ENCODE measurements around the gene PCDHA8. TPM values are rescaled to one million over a fixed set of nuclear protein-coding genes. Genes with fewer than 3 reads are reported as not detected.
"Not testable (repeated sequence)": the region's sequence is repeated elsewhere in the genome, so short reads cannot be mapped to it uniquely, and the experiment has no call there.

PCDHA8 gene
- total and polyA plus RNA-seq, 2 donors from 2014 or later = 0.82 TPM; not detected in 1

DNA sequence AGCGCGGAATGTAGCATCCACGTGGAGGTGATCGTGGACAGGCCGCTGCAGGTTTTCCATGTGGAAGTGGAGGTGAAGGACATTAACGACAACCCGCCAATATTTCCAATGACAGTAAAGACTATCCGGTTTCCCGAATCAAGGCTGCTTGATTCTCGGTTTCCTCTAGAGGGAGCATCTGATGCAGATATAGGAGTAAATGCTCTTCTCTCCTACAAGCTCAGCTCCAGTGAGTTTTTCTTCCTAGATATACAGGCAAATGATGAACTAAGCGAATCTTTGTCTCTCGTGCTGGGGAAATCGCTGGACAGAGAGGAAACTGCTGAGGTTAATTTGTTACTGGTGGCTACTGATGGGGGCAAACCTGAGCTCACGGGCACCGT, 45.7 kb upstream of the PCDHA8 start:
- no peak for FAIRE-seq
- peaks cover 0 to 18% (median 10%) of the 10 kb centered on the region in 3 donors for H3K9me3 ChIP-seq (ENCODE audit: control insufficient read depth in 2 of 3, insufficient read depth in 1 of 3, low read length in 3 of 3)
- H3K27ac ChIP-seq (ENCODE audit: low read depth in 2 of 2, low read length in 2 of 2) = no peak overlapping the region
- no peaks in the 10 kb centered on the region for H3K27me3 ChIP-seq (ENCODE audit: control insufficient read depth, insufficient read depth, low read length)
- DNase-seq = no peak
- TF ChIP-seq, protein P1, sequence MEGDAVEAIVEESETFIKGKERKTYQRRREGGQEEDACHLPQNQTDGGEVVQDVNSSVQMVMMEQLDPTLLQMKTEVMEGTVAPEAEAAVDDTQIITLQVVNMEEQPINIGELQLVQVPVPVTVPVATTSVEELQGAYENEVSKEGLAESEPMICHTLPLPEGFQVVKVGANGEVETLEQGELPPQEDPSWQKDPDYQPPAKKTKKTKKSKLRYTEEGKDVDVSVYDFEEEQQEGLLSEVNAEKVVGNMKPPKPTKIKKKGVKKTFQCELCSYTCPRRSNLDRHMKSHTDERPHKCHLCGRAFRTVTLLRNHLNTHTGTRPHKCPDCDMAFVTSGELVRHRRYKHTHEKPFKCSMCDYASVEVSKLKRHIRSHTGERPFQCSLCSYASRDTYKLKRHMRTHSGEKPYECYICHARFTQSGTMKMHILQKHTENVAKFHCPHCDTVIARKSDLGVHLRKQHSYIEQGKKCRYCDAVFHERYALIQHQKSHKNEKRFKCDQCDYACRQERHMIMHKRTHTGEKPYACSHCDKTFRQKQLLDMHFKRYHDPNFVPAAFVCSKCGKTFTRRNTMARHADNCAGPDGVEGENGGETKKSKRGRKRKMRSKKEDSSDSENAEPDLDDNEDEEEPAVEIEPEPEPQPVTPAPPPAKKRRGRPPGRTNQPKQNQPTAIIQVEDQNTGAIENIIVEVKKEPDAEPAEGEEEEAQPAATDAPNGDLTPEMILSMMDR (IDR thresholded peaks at IDR 0.05; ENCODE audit: borderline replicate concordance, extremely low read depth, insufficient read depth) = no peak
- peak overlapping the region in 2 of 3 donors; percentile 2 to 29 for H3K4me3 ChIP-seq (ENCODE audit: low read length in 3 of 3)
- no peaks in the 10 kb centered on the region for H3K36me3 ChIP-seq (ENCODE audit: control insufficient read depth in 2 of 3, insufficient read depth in 3 of 3, low read length in 3 of 3)
- no peaks in the 10 kb centered on the region for H3K4me1 ChIP-seq (ENCODE audit: control insufficient read depth in 2 of 3, insufficient read depth in 2 of 3, low read depth in 1 of 3, low read length in 3 of 3)
- intact Hi-C loops (cut with DNase I) = no loop called here
- H3K9ac ChIP-seq (ENCODE audit: low read length in 3 of 3) = no peak overlapping the region

DNA sequence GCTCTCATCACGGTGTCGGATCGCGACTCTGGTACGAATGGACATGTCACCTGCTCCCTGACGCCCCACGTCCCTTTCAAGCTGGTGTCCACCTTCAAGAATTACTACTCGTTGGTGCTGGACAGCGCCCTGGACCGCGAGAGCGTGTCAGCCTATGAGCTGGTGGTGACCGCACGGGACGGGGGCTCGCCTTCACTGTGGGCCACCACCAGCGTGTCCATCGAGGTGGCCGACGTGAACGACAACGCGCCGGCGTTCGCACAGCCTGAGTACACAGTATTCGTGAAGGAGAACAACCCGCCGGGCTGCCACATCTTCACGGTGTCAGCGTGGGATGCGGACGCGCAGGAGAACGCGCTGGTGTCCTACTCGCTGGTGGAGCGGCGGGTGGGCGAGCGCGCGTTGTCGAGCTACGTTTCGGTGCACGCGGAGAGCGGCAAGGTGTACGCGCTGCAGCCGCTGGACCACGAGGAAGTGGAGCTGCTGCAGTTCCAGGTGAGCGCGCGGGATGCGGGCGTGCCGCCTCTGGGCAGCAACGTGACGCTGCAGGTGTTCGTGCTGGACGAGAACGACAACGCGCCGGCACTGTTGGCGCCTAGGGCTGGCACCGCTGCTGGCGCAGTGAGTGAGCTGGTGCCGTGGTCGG, 44.8 kb upstream of the PCDHA8 start:
- FAIRE-seq; H3K27me3 ChIP-seq (ENCODE audit: control insufficient read depth, insufficient read depth, low read length); H3K4me3 ChIP-seq (ENCODE audit: low read length in 3 of 3); H3K9ac ChIP-seq (ENCODE audit: low read length in 3 of 3); H3K27ac ChIP-seq (ENCODE audit: low read depth in 2 of 2, low read length in 2 of 2); intact Hi-C loops (cut with DNase I); H3K36me3 ChIP-seq (ENCODE audit: control insufficient read depth in 2 of 3, insufficient read depth in 3 of 3, low read length in 3 of 3); H3K4me1 ChIP-seq (ENCODE audit: control insufficient read depth in 2 of 3, insufficient read depth in 2 of 3, low read depth in 1 of 3, low read length in 3 of 3): not testable (repeated sequence)
- H3K9me3 ChIP-seq (ENCODE audit: control insufficient read depth in 2 of 3, insufficient read depth in 1 of 3, low read length in 3 of 3) = peaks cover 0 to 18% (median 10%) of the 10 kb centered on the region in 3 donors
- peak in 1 of 5 donors; percentile 68 for DNase-seq

DNA sequence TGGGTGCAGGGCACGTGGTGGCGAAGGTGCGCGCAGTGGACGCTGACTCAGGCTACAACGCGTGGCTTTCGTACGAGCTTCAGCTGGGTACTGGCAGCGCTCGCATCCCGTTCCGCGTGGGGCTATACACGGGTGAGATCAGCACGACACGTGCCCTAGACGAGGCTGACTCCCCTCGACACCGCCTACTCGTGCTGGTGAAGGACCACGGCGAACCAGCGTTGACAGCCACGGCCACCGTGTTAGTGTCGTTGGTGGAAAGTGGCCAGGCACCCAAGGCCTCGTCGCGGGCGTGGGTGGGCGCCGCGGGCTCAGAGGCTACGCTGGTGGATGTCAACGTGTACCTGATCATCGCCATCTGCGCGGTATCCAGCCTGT, 44.3 kb upstream of the PCDHA8 start:
- no peaks in the 10 kb centered on the region for H3K36me3 ChIP-seq (ENCODE audit: control insufficient read depth in 2 of 3, insufficient read depth in 3 of 3, low read length in 3 of 3)
- DNase-seq (peak in 1 of 5 donors; percentile 54), FAIRE-seq (no peak)
- intact Hi-C loops (cut with DNase I) = no loop called here
- TF ChIP-seq, protein P1 (IDR thresholded peaks at IDR 0.05; ENCODE audit: borderline replicate concordance, extremely low read depth, insufficient read depth) = no peak
- no peaks in the 10 kb centered on the region for H3K27me3 ChIP-seq (ENCODE audit: control insufficient read depth, insufficient read depth, low read length)
- peaks cover 0 to 22% (median 10%) of the 10 kb centered on the region in 3 donors for H3K9me3 ChIP-seq (ENCODE audit: control insufficient read depth in 2 of 3, insufficient read depth in 1 of 3, low read length in 3 of 3)
- H3K9ac ChIP-seq (ENCODE audit: low read length in 3 of 3) = no peak overlapping the region
- H3K4me3 ChIP-seq (ENCODE audit: low read length in 3 of 3) = no peak overlapping the region
- H3K27ac ChIP-seq (ENCODE audit: low read depth in 2 of 2, low read length in 2 of 2) = no peak overlapping the region
- no peaks in the 10 kb centered on the region for H3K4me1 ChIP-seq (ENCODE audit: control insufficient read depth in 2 of 3, insufficient read depth in 2 of 3, low read depth in 1 of 3, low read length in 3 of 3)

DNA sequence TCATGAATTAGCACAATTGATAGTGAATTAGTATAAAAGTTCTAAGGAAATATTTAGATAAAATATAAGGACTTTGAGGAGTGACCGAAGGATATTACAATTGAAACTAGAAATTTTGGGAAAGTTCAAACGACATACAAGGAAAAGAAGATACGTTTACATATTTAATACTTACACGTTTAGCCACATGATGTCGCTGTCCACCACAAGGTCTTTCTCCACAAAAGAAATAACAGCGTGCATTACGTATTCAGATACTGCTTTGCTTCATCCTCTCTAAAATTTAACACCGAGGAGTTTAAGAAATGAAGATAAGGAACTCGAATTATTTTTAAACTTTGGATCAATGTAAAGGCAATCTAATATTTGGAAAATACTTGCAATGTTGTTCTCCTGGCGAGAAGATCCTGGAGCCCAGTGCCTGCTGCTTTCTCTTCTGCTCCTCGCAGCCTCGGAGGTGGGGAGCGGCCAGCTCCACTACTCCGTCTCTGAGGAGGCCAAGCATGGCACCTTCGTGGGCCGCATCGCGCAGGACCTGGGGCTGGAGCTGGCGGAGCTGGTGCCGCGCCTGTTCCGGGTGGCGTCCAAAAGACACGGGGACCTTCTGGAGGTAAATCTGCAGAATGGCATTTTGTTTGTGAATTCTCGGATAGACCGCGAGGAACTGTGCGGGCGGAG, 40.0 kb upstream of the PCDHA8 start, which contains the start of gene PCDHA3:
Gene PCDHA3 (plus strand): TSS at position 242 of the 678 bp plus-strand sequence.
- H3K9ac ChIP-seq (ENCODE audit: low read length in 3 of 3) = peak within 1 kb of the TSS in 1 of 3 donors; percentile 7
- FAIRE-seq (no peak), DNase-seq (peak in 2 of 5 donors; percentile 4 to 14)

More for the DNA sequence above, 40.0 kb upstream of the PCDHA8 start, which contains the start of gene PCDHA3:
- no peak within 1 kb of the TSS for H3K27ac ChIP-seq (ENCODE audit: low read depth in 2 of 2, low read length in 2 of 2)
- H3K4me3 ChIP-seq (ENCODE audit: low read length in 3 of 3) = peak within 1 kb of the TSS in 2 of 3 donors; percentile 32 to 56
- H3K27me3 ChIP-seq (ENCODE audit: control insufficient read depth, insufficient read depth, low read length) = peaks cover 2% of the 10 kb centered on the region
- H3K36me3 ChIP-seq (ENCODE audit: control insufficient read depth in 2 of 3, insufficient read depth in 3 of 3, low read length in 3 of 3) = no peaks in the 10 kb centered on the region
- intact Hi-C loops (cut with DNase I) = no loop called here
- TF ChIP-seq, protein P1 (IDR thresholded peaks at IDR 0.05; ENCODE audit: borderline replicate concordance, extremely low read depth, insufficient read depth) = peak; percentile 32
- peaks cover 0 to 2% (median 0%) of the 10 kb centered on the region in 3 donors for H3K4me1 ChIP-seq (ENCODE audit: control insufficient read depth in 2 of 3, insufficient read depth in 2 of 3, low read depth in 1 of 3, low read length in 3 of 3)
- H3K9me3 ChIP-seq (ENCODE audit: control insufficient read depth in 2 of 3, insufficient read depth in 1 of 3, low read length in 3 of 3) = peaks cover 3 to 22% (median 4%) of the 10 kb centered on the region in 3 donors
